Mesenchymal stem cell (in vitro differentiated cells and primary cell): ENCODE measurements around the gene LSMEM2.

ENCODE experiments used
- DNase-seq: peaks from one replicate; pipeline ENCODE4 v3.0.0-alpha.2; 2013
- H2AFZ ChIP-seq: one replicate; pipeline ENCODE4 v1.6.1; 2013; ENCODE audit warnings: low read depth, mild to moderate bottlenecking, control low read depth, inconsistent platforms, low read length, moderate library complexity
- H2AK5ac ChIP-seq: 2 replicates; pipeline ENCODE4 v1.6.1; 2013; ENCODE audit warnings: low read length, moderate library complexity, mild to moderate bottlenecking, inconsistent platforms; ENCODE audit not compliant: severe bottlenecking
- H2BK120ac ChIP-seq: one replicate; pipeline ENCODE4 v1.6.1; 2013; ENCODE audit warnings: low read depth, mild to moderate bottlenecking, inconsistent platforms, low read length, moderate library complexity
- H2BK12ac ChIP-seq, 2 experiments: one replicate each; pipeline ENCODE4 v1.6.1; 2013; ENCODE audit warnings: inconsistent platforms in 2 of 2, low read length in 2 of 2, mild to moderate bottlenecking in 2 of 2, moderate library complexity in 2 of 2, control low read depth in 1 of 2
- H2BK15ac ChIP-seq: one replicate; pipeline ENCODE4 v1.6.1; 2013; ENCODE audit warnings: mild to moderate bottlenecking, low read depth, inconsistent platforms; ENCODE audit not compliant: poor library complexity, severe bottlenecking
- H2BK5ac ChIP-seq: 2 replicates; pipeline ENCODE4 v1.6.1; 2013; ENCODE audit warnings: low read depth, mild to moderate bottlenecking, low read length, control low read depth, inconsistent platforms; ENCODE audit not compliant: poor library complexity, severe bottlenecking
- H3K14ac ChIP-seq, 2 experiments: one replicate each; pipeline ENCODE4 v1.6.1; 2013; ENCODE audit warnings: inconsistent platforms in 2 of 2, low read length in 2 of 2, control low read depth in 1 of 2, mild to moderate bottlenecking in 1 of 2, moderate library complexity in 1 of 2
- H3K18ac ChIP-seq, 2 experiments: one replicate each; pipeline ENCODE4 v1.6.1; 2013; ENCODE audit warnings: inconsistent platforms in 2 of 2, low read length in 2 of 2, control low read depth in 1 of 2, low read depth in 1 of 2, mild to moderate bottlenecking in 1 of 2
- H3K23ac ChIP-seq, 2 experiments: one replicate each; pipeline ENCODE4 v1.6.1; 2013; ENCODE audit warnings: inconsistent platforms in 2 of 2, low read length in 2 of 2, mild to moderate bottlenecking in 2 of 2, moderate library complexity in 2 of 2, control low read depth in 1 of 2
- H3K27ac ChIP-seq: 2 replicates; pipeline ENCODE4 v1.5.1; 2013; ENCODE audit warnings: mild to moderate bottlenecking, moderate library complexity, low read length, control low read depth, inconsistent platforms; ENCODE audit not compliant: poor library complexity, severe bottlenecking
- H3K27me3 ChIP-seq, 2 experiments: 2 replicates each; pipeline versions ENCODE4 v1.6.1 to v1.7.0; 2013; ENCODE audit warnings: low read length in 2 of 2, mild to moderate bottlenecking in 2 of 2, moderate library complexity in 2 of 2, control low read depth in 1 of 2, inconsistent platforms in 1 of 2; ENCODE audit not compliant: control insufficient read depth in 1 of 2, insufficient read depth in 1 of 2
- H3K36me3 ChIP-seq, 2 experiments: 2 replicates each; pipeline versions ENCODE4 v1.6.1 to v1.7.0; 2013; ENCODE audit warnings: low read length in 2 of 2, control low read depth in 1 of 2, inconsistent platforms in 1 of 2, low read depth in 1 of 2, mild to moderate bottlenecking in 1 of 2; ENCODE audit not compliant: insufficient read depth in 2 of 2, control insufficient read depth in 1 of 2
- H3K4ac ChIP-seq, 2 experiments: one replicate each; pipeline ENCODE4 v1.6.1; 2013; ENCODE audit warnings: inconsistent platforms in 2 of 2, low read length in 2 of 2, mild to moderate bottlenecking in 2 of 2, moderate library complexity in 2 of 2, control low read depth in 1 of 2, low read depth in 1 of 2
- H3K4me1 ChIP-seq: 2 replicates; pipeline ENCODE4 v1.6.1; 2013; ENCODE audit warnings: low read depth, low read length, control low read depth; ENCODE audit not compliant: control insufficient read depth, insufficient read depth
- H3K4me2 ChIP-seq: 2 replicates; pipeline ENCODE4 v1.6.1; 2013; ENCODE audit warnings: low read length, mild to moderate bottlenecking, inconsistent platforms; ENCODE audit not compliant: poor library complexity, severe bottlenecking
- H3K4me3 ChIP-seq, 2 experiments: 2 replicates each; pipeline versions ENCODE4 v1.5.1 to v1.7.0; 2013; ENCODE audit warnings: low read length in 2 of 2, mild to moderate bottlenecking in 2 of 2, control low read depth in 1 of 2, low read depth in 1 of 2; ENCODE audit not compliant: insufficient read depth in 1 of 2
- H3K79me1 ChIP-seq: replicated peaks from 2 replicates; pipeline ENCODE4 v1.6.1; 2013; ENCODE audit warnings: mild to moderate bottlenecking, control low read depth, low read length, inconsistent platforms; ENCODE audit not compliant: poor library complexity, severe bottlenecking
- H3K9ac ChIP-seq: 2 replicates; pipeline ENCODE4 v1.7.0; 2013; ENCODE audit warnings: mild to moderate bottlenecking, low read length, moderate library complexity
- H3K9me3 ChIP-seq: 2 replicates; pipeline ENCODE4 v1.7.0; 2013; ENCODE audit warnings: mild to moderate bottlenecking, low read length; ENCODE audit not compliant: control insufficient read depth
- H4K8ac ChIP-seq: one replicate; pipeline ENCODE4 v1.6.1; 2013; ENCODE audit warnings: inconsistent platforms, mild to moderate bottlenecking, low read length, moderate library complexity
- H4K91ac ChIP-seq: one replicate; pipeline ENCODE4 v1.6.1; 2013; ENCODE audit warnings: mild to moderate bottlenecking, low read length, inconsistent platforms
- WGBS: methylation state at CpG from one replicate; pipeline ENCODE4 v1.1.7; 2013; ENCODE audit warnings: mixed read lengths; 5-methylcytosine and 5-hydroxymethylcytosine counted together

LSMEM2 gene

DNA sequence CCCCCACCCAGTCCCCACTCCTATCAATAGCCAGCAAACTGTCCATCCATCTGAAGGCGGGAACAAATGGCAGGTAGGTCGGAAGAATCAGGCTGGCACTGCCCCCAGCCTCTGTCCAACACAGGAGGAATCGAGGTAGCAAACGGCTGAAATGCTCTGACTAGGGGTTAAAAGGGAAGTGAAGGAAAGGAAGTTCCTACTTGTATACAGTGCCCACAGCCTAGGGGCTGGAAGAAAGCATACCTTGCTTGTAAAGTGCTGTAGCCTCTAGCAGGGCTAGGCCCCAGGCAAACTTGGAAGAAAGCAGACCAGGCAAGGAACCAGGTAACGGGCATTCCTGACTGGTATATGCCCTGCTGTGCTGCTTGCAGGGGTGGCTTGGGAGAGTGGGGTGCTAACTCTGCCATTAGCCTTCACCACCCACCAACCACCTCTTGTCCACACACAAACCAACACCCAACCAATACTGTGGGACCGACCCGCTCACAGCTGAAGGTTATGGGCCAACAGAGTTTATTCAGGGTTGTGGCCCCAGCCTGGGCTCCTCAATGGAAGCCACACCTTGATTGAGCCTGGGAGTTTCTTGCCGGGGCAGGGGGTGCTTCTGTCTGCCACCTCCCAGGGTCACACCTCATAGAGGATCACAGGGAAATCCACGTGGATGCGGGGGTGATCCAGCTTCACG, 46.8 kb downstream of the LSMEM2 start:
- Histone ChIP-seq H3K14ac (no peak overlapping the region), H2BK5ac (no peak overlapping the region), H3K4me3 (no peak overlapping the region), H3K4me1 (peaks cover 25% of the 10 kb centered on the region), H4K8ac (no peak overlapping the region), H2BK120ac (no peak overlapping the region), H3K23ac (no peak overlapping the region), H3K9me3 (no peaks in the 10 kb centered on the region), H4K91ac (no peak overlapping the region), H3K4me2 (no peak overlapping the region), H3K36me3 (peaks cover 32 to 44% of the 10 kb centered on the region in 2 experiments), H2BK12ac (no peak overlapping the region), H3K4ac (no peak overlapping the region), H3K79me1 (peaks cover 22% of the 10 kb centered on the region), H2AK5ac (no peak overlapping the region), H2BK15ac (no peak overlapping the region), H3K18ac (no peak overlapping the region), H3K9ac (peak overlapping the region; percentile 18), H3K27ac (no peak overlapping the region), H2AFZ (no peak overlapping the region), H3K27me3 (no peaks in the 10 kb centered on the region)
- DNase-seq, result no peak
- whole genome bisulfite sequencing, result 94% methylated on average over 10 of the region's 11 CpGs

DNA sequence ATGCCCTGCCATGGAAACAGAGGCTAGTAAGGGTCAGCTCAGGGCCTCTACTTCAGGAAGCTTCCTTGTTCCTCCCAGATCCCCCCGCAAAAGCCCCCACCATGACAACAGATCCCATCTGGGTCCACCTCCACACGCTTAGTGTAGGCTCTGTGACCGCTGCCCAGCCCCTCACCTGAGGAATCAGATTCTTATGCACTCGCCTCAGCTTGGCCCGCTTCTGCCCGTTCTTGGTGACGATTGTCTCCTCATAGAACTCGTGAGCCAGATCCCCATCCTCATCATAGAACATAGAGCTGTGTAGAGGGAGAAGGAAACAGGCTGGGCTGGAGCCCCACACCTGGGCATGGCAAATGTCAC, 47.3 kb downstream of the LSMEM2 start:
- H3K4ac ChIP-seq, result no peak overlapping the region
- no peak overlapping the region for H3K4me3 ChIP-seq
- peaks cover 26% of the 10 kb centered on the region for H3K79me1 ChIP-seq
- peaks cover 25% of the 10 kb centered on the region for H3K4me1 ChIP-seq
- no peak overlapping the region for H2AK5ac ChIP-seq
- no peak overlapping the region for H2BK15ac ChIP-seq
- no peak overlapping the region for H4K91ac ChIP-seq
- no peak overlapping the region for H3K18ac ChIP-seq
- H2AFZ ChIP-seq, result no peak overlapping the region
- H3K27ac ChIP-seq, result no peak overlapping the region
- no peak overlapping the region for H3K14ac ChIP-seq
- 100% methylated on average over 7 of the region's 8 CpGs for WGBS
- no peaks in the 10 kb centered on the region for H3K27me3 ChIP-seq
- H4K8ac ChIP-seq, result no peak overlapping the region
- no peak overlapping the region for H2BK5ac ChIP-seq
- DNase-seq, result no peak
- H3K36me3 ChIP-seq, result peaks cover 38 to 49% of the 10 kb centered on the region in 2 experiments
- no peak overlapping the region for H3K23ac ChIP-seq
- peak overlapping the region; percentile 18 for H3K9ac ChIP-seq
- H2BK120ac ChIP-seq, result no peak overlapping the region
- no peak overlapping the region for H3K4me2 ChIP-seq
- no peak overlapping the region for H2BK12ac ChIP-seq
- no peaks in the 10 kb centered on the region for H3K9me3 ChIP-seq

GRCh38 chr3:50327129-50327528, 48.2 kb downstream of the LSMEM2 start:
- peaks cover 21% of the 10 kb centered on the region for H3K4me1 ChIP-seq
- H3K4me3 ChIP-seq, result peak overlapping the region; percentile 30 to 94
- H2BK5ac ChIP-seq, result no peak overlapping the region
- no peak overlapping the region for H2BK120ac ChIP-seq
- H3K9me3 ChIP-seq, result no peaks in the 10 kb centered on the region
- no peak overlapping the region for H2AK5ac ChIP-seq
- 81% methylated on average over 4 of the region's 4 CpGs for WGBS
- no peak overlapping the region for H3K23ac ChIP-seq
- H3K27ac ChIP-seq, result no peak overlapping the region
- peak overlapping the region; percentile 82 for H3K4me2 ChIP-seq
- peaks cover 32% of the 10 kb centered on the region for H3K79me1 ChIP-seq
- no peak overlapping the region for H3K14ac ChIP-seq
- no peak overlapping the region for H4K91ac ChIP-seq
- no peak overlapping the region for H2BK15ac ChIP-seq
- no peak overlapping the region for H3K18ac ChIP-seq
- H3K27me3 ChIP-seq, result no peaks in the 10 kb centered on the region
- H3K36me3 ChIP-seq, result peaks cover 47 to 59% of the 10 kb centered on the region in 2 experiments
- H3K4ac ChIP-seq, result peak overlapping the region in 1 of 2 experiments; percentile 47
- no peak for DNase-seq
- H2AFZ ChIP-seq, result no peak overlapping the region
- H3K9ac ChIP-seq, result peak overlapping the region; percentile 96
- no peak overlapping the region for H2BK12ac ChIP-seq
- no peak overlapping the region for H4K8ac ChIP-seq

- 6% methylated on average over 55 of the region's 55 CpGs for WGBS
- H4K91ac ChIP-seq, result no peak within 1 kb of the TSS
- H2BK120ac ChIP-seq, result no peak within 1 kb of the TSS
- DNase-seq, result peak; percentile 97
- no peak within 1 kb of the TSS for H2BK5ac ChIP-seq
- peak within 1 kb of the TSS; percentile 96 for H3K9ac ChIP-seq
- H3K79me1 ChIP-seq, result peaks cover 32% of the 10 kb centered on the region
- H3K9me3 ChIP-seq, result no peaks in the 10 kb centered on the region
- no peak within 1 kb of the TSS for H2AK5ac ChIP-seq
- H3K4me1 ChIP-seq, result peaks cover 13% of the 10 kb centered on the region
- H3K4me2 ChIP-seq, result peak within 1 kb of the TSS; percentile 82
- H2BK15ac ChIP-seq, result no peak within 1 kb of the TSS
- peak within 1 kb of the TSS; percentile 80 for H3K27ac ChIP-seq
- H2BK12ac ChIP-seq, result no peak within 1 kb of the TSS
- no peaks in the 10 kb centered on the region for H3K27me3 ChIP-seq
- peak within 1 kb of the TSS in 1 of 2 experiments; percentile 71 for H3K14ac ChIP-seq
- peak within 1 kb of the TSS; percentile 64 for H4K8ac ChIP-seq
- H3K23ac ChIP-seq, result no peak within 1 kb of the TSS
- H3K18ac ChIP-seq, result no peak within 1 kb of the TSS
- H3K36me3 ChIP-seq, result peaks cover 50 to 63% of the 10 kb centered on the region in 2 experiments
- H2AFZ ChIP-seq, result peak within 1 kb of the TSS; percentile 55
- peak within 1 kb of the TSS; percentile 38 to 70 for H3K4ac ChIP-seq
- H3K4me3 ChIP-seq, result peak within 1 kb of the TSS; percentile 84 to 94
Measured at GRCh38 chr3:50327943-50328691, 49.2 kb downstream of the LSMEM2 start, which contains the start of gene TUSC2. Gene TUSC2, minus strand, starts transcription at chr3:50328223. Its CDS starts 124 bp downstream, at chr3:50328099.
